Activated CD4-positive, alpha-beta memory T cell treated with anti-CD3 and anti-CD28 coated beads, Interleukin-2, amount 10 ng/mL, durations not matched to agents 7 days and 5 days (primary cell): ENCODE results near the gene ISG20L2. TPM values are rescaled to one million over a fixed set of nuclear protein-coding genes. Genes with fewer than 3 reads are reported as not detected.

ENCODE experiments used
- CTCF ChIA-PET: fragments of 350-600 bp; sonication (Branson Sonifier 250); formaldehyde crosslinking; loops from one replicate; lab custom pipeline; 2021; ENCODE audit warnings: antibody characterized with exemption, inconsistent platforms; lab: Charles Lee
- POLR2A ChIA-PET: fragments of 350-600 bp; sonication (Branson Sonifier 250); formaldehyde crosslinking; loops from one replicate; lab custom pipeline; 2021; ENCODE audit warnings: antibody characterized with exemption; lab: Charles Lee
- DNase-seq: peaks from one replicate; pipeline ENCODE4 v3.0.0-alpha.2; 2020
- H3K27ac Mint-ChIP-seq: one replicate; pipeline ENCODE4 v1.8.0; 2021; ENCODE audit warnings: mild to moderate bottlenecking, mixed read lengths
- H3K27me3 Mint-ChIP-seq: one replicate; pipeline ENCODE4 v1.8.0; 2021; ENCODE audit warnings: mixed read lengths
- H3K36me3 Mint-ChIP-seq: one replicate; pipeline ENCODE4 v1.8.0; 2021; ENCODE audit warnings: low read depth, mixed read lengths
- H3K4me1 Mint-ChIP-seq: one replicate; pipeline ENCODE4 v1.8.0; 2021; ENCODE audit warnings: mixed read lengths
- H3K4me3 Mint-ChIP-seq: one replicate; pipeline ENCODE4 v1.8.0; 2021; ENCODE audit warnings: mild to moderate bottlenecking, mixed read lengths
- H3K9me3 Mint-ChIP-seq: one replicate; pipeline ENCODE4 v1.8.0; 2021; ENCODE audit warnings: mixed read lengths
- total RNA-seq, 2 experiments: library from RNA; stranded (reverse); gene quantifications; one replicate each; pipeline ENCODE4 v1.2.3, GENCODE V29; 2021

ISG20L2 gene
- total RNA-seq, 2 experiments from 2014 or later = 42.0 to 43.3 TPM

DNA sequence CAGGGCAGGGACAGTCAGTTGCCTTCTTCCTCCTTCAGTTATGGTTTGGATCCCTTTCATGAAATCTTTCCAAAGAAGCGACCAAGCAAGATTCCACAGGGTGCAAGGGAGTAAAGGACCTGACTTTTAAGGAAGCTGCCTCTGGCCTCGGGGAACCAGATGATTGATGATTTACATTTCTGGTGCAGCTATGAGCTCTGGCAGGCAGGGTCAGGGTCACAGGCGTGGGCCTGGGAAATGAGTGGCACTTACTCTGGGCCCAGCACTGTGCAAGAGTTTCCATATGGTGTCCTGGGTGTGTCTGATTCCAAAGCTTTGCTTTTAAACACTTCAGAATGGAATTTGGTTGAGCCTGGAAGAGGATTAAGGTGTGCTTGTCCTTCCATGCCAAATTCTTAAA, 15.9 kb downstream of the ISG20L2 start:
- no peaks in the 10 kb centered on the region for H3K4me1 Mint-ChIP-seq
- H3K36me3 Mint-ChIP-seq = peaks cover 15% of the 10 kb centered on the region
- peaks cover under 1% of the 10 kb centered on the region for H3K27me3 Mint-ChIP-seq
- CTCF ChIA-PET = interaction anchor here (0.8 to 2.1 kb wide), 3 partner anchors 13 to 53 kb away, joined by 3 to 13 read pairs (median 6); no protein-coding TSS in a partner anchor
- POLR2A ChIA-PET = interaction anchor here (3.5 kb wide), 1 partner anchor 13 kb away, joined by 10 read pairs; no protein-coding TSS in a partner anchor
- no peak overlapping the region for H3K4me3 Mint-ChIP-seq
- H3K27ac Mint-ChIP-seq = no peak overlapping the region
- no peaks in the 10 kb centered on the region for H3K9me3 Mint-ChIP-seq
- no peak for DNase-seq

GRCh38 chr1:156711011-156711817, 17.4 kb downstream of the ISG20L2 start:
- POLR2A ChIA-PET = interaction anchor here (3.5 kb wide), 1 partner anchor 15 kb away, joined by 10 read pairs; no protein-coding TSS in a partner anchor
- Mint-ChIP-seq H3K9me3 (no peaks in the 10 kb centered on the region), H3K36me3 (peaks cover 9% of the 10 kb centered on the region), H3K4me3 (no peak overlapping the region), H3K27ac (no peak overlapping the region), H3K4me1 (peaks cover 9% of the 10 kb centered on the region), H3K27me3 (peaks cover 9% of the 10 kb centered on the region)
- CTCF ChIA-PET = interaction anchor here (0.9 to 2.1 kb wide), 4 partner anchors 15 to 84 kb away, joined by 3 to 13 read pairs (median 6); no protein-coding TSS in a partner anchor
- no peak for DNase-seq

DNA sequence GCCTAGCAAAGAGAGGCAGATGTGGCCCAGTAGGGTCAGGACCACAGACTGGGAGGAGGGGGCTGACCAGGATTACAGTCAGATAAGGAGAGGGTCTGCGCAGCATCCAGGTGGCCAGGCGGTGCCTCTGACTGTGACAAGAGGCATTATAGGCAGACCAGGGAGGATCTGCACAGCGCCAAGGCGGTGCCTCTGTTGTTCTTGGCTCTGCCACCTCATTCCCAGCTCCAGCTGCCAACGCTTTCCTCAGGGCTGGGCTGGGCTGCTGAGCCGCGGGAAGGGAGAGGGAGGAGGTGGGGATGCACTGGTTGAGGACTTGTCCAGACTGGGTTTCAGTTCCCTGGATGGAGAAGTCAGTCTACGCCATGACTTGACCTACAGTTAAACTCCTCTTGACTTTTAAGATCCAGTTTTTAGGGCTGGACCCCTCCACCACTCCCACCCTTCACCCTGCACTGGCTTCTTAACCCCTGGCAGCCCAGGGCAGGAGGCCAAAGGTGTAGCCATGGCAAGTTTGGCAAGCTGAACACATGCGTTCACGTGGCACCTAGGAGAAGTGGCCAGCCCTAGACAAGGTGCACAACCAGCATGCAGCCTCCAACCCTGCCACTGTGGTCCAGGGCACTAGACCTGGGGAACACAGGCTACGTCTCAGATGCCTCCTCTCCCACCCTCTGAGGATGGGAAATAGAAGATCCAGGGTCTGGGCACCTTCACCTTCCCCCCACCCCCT, 18.6 kb downstream of the ISG20L2 start:
- POLR2A ChIA-PET = interaction anchor here (0.6 to 3.5 kb wide), 2 partner anchors 16 to 189 kb away, joined by 3 to 10 read pairs; no protein-coding TSS in a partner anchor
- DNase-seq = no peak
- H3K27me3 Mint-ChIP-seq = peaks cover 21% of the 10 kb centered on the region
- H3K36me3 Mint-ChIP-seq = peaks cover 2% of the 10 kb centered on the region
- no peak overlapping the region for H3K27ac Mint-ChIP-seq
- no peaks in the 10 kb centered on the region for H3K9me3 Mint-ChIP-seq
- CTCF ChIA-PET = interaction anchor here (0.6 to 0.9 kb wide), 2 partner anchors 15 to 82 kb away, joined by 3 to 4 read pairs; no protein-coding TSS in a partner anchor
- no peak overlapping the region for H3K4me3 Mint-ChIP-seq
- H3K4me1 Mint-ChIP-seq = peaks cover 20% of the 10 kb centered on the region

DNA sequence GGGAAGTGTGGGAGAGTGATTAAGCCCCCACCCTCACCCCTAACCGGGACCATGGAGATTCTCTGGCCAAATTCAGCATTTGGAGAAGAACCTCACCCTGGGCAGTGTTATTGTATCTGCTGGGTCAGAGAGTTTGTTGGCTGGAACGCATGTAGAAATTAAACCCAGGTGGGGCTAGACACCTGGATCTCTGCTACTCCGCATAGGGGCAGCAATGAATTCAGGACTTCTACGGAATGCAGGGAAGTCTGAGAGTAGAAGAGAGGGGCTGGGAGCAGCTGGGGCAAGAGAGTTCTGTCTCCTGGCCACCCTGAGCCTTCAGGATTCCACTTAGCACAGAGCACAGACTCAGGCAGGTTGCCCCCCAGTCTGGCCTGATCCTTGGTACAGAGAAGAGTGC, 19.5 kb downstream of the ISG20L2 start:
- Mint-ChIP-seq H3K36me3 (no peaks in the 10 kb centered on the region), H3K27me3 (peaks cover 29% of the 10 kb centered on the region), H3K27ac (no peak overlapping the region), H3K9me3 (no peaks in the 10 kb centered on the region), H3K4me1 (peaks cover 21% of the 10 kb centered on the region), H3K4me3 (no peak overlapping the region)
- CTCF ChIA-PET = interaction anchor here (0.6 to 4.6 kb wide), 2 partner anchors 15 to 151 kb away, joined by 4 to 19 read pairs; partner anchors contain the start of genes INSRR and NTRK1
- no peak for DNase-seq
- POLR2A ChIA-PET = interaction anchor here (1.5 to 1.8 kb wide), 2 partner anchors 20 to 48 kb away, joined by 3 to 5 read pairs; partner anchors contain the start of genes ISG20L2 and METTL25B

DNA sequence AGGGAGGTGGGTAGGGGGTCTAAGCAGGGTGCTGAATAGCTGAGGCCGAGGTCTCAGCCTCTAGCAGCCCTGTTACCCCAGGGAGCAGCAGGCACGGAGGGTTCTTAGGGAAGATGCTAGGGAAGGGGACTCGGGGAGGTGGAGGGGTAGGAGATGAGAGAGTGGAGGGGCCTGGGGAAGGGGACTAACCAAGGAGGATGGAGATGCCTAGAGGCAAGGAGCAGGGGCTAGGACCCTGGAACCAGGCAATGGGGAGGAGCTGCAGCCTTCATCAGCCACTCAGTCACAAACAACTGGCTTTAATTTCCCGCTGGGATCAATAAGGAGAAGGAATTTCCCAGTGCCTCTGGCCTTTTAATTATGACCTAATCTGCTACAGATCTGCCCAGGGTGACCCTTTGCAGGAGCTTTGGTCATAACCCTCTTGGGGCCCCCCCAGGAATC, 20.3 kb downstream of the ISG20L2 start:
- Mint-ChIP-seq H3K9me3 (no peaks in the 10 kb centered on the region), H3K27me3 (peaks cover 35% of the 10 kb centered on the region), H3K4me1 (peaks cover 21% of the 10 kb centered on the region), H3K27ac (no peak overlapping the region), H3K36me3 (no peaks in the 10 kb centered on the region), H3K4me3 (no peak overlapping the region)
- ChIA-PET POLR2A (interaction anchor here (1.0 to 1.8 kb wide), 4 partner anchors 18 to 48 kb away, joined by 3 to 6 read pairs (median 4); partner anchors contain the start of genes ISG20L2 and METTL25B), CTCF (interaction anchor here (1.0 to 4.6 kb wide), 5 partner anchors 18 to 152 kb away, joined by 3 to 34 read pairs (median 3); partner anchors contain the start of genes INSRR and NTRK1)
- DNase-seq = no peak

GRCh38 chr1:156707417-156708217, 20.9 kb downstream of the ISG20L2 start:
- no peak for DNase-seq
- Mint-ChIP-seq H3K9me3 (no peaks in the 10 kb centered on the region), H3K27ac (no peak overlapping the region), H3K4me3 (no peak overlapping the region), H3K4me1 (peaks cover 21% of the 10 kb centered on the region), H3K27me3 (peaks cover 38% of the 10 kb centered on the region), H3K36me3 (no peaks in the 10 kb centered on the region)
- ChIA-PET POLR2A (interaction anchor here (0.9 to 2.1 kb wide), 6 partner anchors 17 to 46 kb away, joined by 3 to 6 read pairs (median 5); partner anchors contain the start of genes ISG20L2 and METTL25B), CTCF (interaction anchor here (1.0 to 10.7 kb wide), 10 partner anchors 8 to 185 kb away, joined by 3 to 109 read pairs (median 14); partner anchors contain the start of genes INSRR, NTRK1 and PEAR1)

DNA sequence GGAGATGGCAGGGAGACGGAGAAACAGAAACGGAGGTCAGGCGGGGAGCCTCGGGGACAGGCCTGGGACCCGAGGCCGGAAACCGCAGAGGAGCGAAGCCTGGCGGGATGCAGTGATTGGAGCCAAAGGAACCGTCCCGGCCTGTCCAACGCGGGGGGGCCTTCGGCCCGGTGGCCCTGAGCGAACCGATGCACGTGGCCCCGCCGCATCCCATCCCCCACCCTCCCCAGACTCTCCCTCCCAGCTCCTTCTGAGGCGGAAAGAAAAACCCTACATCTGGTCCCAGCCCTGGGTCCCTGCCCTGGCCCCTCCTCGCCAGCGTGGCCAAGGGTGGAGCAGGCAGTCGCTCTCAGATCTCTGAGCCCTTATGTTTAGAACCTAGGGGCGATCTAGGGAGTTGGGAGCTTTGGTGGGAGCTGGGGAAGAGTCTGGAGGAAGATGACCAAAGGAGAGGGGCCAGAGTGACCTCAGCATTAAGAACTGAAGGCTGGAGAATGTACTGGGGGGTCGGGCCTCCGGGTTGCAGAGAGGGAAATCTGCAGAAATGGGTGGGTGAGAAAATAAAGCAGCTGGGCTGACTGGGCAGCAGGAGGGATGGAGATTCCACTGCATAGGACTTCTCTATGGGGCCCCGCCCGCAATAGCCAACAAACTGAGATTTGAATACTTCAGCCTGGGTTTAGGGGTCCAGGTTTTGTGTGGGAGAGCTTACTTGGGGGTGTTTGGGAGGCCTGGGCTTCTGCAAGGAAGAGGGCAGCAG, 21.7 kb downstream of the ISG20L2 start:
- Mint-ChIP-seq H3K27me3 (peaks cover 38% of the 10 kb centered on the region), H3K9me3 (no peaks in the 10 kb centered on the region), H3K27ac (no peak overlapping the region), H3K4me1 (peaks cover 21% of the 10 kb centered on the region), H3K36me3 (no peaks in the 10 kb centered on the region), H3K4me3 (peak overlapping the region; percentile 70)
- ChIA-PET POLR2A (interaction anchor here (0.6 to 3.3 kb wide), 11 partner anchors 9 to 45 kb away, joined by 3 to 11 read pairs (median 5); partner anchors contain the start of genes HDGF, ISG20L2 and METTL25B), CTCF (interaction anchor here (0.6 to 10.7 kb wide), 14 partner anchors 9 to 186 kb away, joined by 3 to 109 read pairs (median 8); partner anchors contain the start of genes INSRR, MRPL24, NES and NTRK1)
- no peak for DNase-seq

GRCh38 chr1:156705918-156706656, 22.5 kb downstream of the ISG20L2 start:
- peaks cover 38% of the 10 kb centered on the region for H3K27me3 Mint-ChIP-seq

GRCh38 chr1:156705321-156705917, 23.1 kb downstream of the ISG20L2 start, which contains the start of gene CRABP2:
CRABP2 (minus strand) TSS chr1:156705583; CDS start chr1:156705446, 137 bp downstream.
- Mint-ChIP-seq H3K4me1 (peaks cover 21% of the 10 kb centered on the region), H3K4me3 (peak within 1 kb of the TSS; percentile 70), H3K9me3 (no peaks in the 10 kb centered on the region), H3K27ac (no peak within 1 kb of the TSS), H3K27me3 (peaks cover 38% of the 10 kb centered on the region), H3K36me3 (no peaks in the 10 kb centered on the region)
- DNase-seq = no peak
- ChIA-PET POLR2A (interaction anchor here (1.3 to 3.3 kb wide), 6 partner anchors 15 to 46 kb away, joined by 3 to 11 read pairs (median 5); partner anchors contain the start of gene HDGF), CTCF (interaction anchor here (0.7 to 10.7 kb wide), 14 partner anchors 10 to 206 kb away, joined by 3 to 109 read pairs (median 8); partner anchors contain the start of genes INSRR, NES, NTRK1 and PEAR1)

More at GRCh38 chr1:156705918-156706656, 22.5 kb downstream of the ISG20L2 start:
- H3K4me3 Mint-ChIP-seq = peak overlapping the region; percentile 70
- DNase-seq = peak; percentile 69
- H3K9me3 Mint-ChIP-seq = no peaks in the 10 kb centered on the region
- CTCF ChIA-PET = interaction anchor here (0.6 to 10.7 kb wide), 17 partner anchors 10 to 205 kb away, joined by 3 to 109 read pairs (median 7); partner anchors contain the start of genes INSRR, MRPL24, NES and NTRK1
- H3K27ac Mint-ChIP-seq = no peak overlapping the region
- no peaks in the 10 kb centered on the region for H3K36me3 Mint-ChIP-seq
- H3K4me1 Mint-ChIP-seq = peaks cover 21% of the 10 kb centered on the region
- POLR2A ChIA-PET = interaction anchor here (0.6 to 3.3 kb wide), 10 partner anchors 9 to 46 kb away, joined by 3 to 11 read pairs (median 4); partner anchors contain the start of genes HDGF, ISG20L2 and METTL25B
